Stimulated activated CD4-positive, alpha-beta T cell treated with anti-CD3 and anti-CD28 coated beads, Interleukin-12 subunit alpha, Interleukin-12 subunit beta, amount 100 ng/mL, for 24 hours (primary cell): ENCODE measurements around the gene OTUD3.
A peak's percentile ranks its signal among the peaks of the same experiment; 100 is the strongest.
"Not testable (repeated sequence)": the region's sequence is repeated elsewhere in the genome, so short reads cannot be mapped to it uniquely, and the experiment has no call there.

Source experiments
- DNase-seq, 2 experiments: peaks; one replicate each; pipeline ENCODE4 v3.0.0-alpha.2; 2020; ENCODE audit warnings: low read depth in 2 of 2

OTUD3 gene, protein sequence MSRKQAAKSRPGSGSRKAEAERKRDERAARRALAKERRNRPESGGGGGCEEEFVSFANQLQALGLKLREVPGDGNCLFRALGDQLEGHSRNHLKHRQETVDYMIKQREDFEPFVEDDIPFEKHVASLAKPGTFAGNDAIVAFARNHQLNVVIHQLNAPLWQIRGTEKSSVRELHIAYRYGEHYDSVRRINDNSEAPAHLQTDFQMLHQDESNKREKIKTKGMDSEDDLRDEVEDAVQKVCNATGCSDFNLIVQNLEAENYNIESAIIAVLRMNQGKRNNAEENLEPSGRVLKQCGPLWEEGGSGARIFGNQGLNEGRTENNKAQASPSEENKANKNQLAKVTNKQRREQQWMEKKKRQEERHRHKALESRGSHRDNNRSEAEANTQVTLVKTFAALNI

DNA sequence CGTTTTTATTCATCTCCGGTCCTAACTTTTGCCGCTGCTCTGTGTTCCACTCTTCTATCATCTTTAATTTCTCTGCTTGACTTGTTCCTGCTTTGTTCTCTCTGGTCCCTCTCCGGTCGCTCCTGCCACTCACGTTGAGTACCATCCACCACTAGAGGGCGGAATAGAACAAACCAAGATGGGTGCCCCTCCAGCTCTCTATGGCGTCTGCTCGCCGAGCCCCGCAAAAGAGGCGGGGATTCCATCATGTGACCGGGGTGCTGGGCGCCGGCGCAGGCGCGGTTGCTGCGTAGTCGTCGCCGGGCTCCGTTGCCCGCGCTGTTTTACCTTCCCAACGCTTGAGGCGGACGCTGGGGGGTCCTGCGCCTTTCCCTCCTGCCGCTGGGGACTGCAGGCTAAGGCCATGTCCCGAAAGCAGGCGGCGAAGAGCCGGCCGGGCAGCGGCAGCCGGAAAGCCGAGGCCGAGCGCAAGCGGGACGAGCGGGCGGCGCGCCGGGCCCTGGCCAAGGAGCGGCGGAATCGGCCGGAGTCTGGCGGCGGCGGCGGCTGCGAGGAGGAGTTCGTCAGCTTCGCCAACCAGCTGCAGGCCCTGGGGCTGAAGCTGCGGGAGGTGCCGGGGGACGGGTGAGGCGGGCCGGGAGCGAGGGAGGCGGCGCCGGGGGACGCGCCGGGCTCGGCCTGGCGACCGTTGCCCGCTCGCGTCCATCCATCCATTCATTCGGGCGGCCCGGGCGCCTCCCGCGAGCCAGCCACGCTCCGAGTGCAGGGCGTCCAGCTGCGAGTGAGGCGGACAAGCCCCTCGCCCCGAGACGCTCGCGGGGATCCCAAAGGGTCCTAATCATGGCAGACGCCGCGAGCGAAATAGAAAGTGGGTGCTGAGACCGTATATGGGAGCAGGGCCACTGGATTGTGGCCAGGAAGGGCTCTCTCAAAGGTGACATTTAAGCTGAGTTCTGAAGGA, at the start of gene OTUD3:
OTUD3 (plus strand) TSS at position 285 of the 961 bp plus-strand sequence; CDS start at position 404, 119 bp downstream.
- peak; percentile 85 to 89 for DNase-seq

DNA sequence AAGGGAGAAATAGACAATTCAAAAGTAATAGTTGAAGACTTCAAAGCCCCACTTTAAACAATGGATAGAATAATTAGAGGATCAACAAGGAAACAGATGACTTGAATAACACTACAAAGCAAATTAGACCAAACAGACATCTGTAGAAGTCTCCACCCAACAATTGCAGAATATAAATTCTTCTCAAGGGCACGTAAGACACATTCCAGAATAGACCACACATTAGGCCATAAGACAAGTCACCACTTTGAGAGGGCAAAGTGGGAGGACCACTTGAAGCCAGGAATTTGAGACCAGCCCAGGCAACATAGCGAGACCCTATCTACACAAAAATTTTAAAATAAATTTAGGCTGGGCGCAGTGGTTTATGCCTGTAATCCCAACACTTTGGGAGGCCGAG, 46.6 kb upstream of the OTUD3 start:
- no peak for DNase-seq

DNA sequence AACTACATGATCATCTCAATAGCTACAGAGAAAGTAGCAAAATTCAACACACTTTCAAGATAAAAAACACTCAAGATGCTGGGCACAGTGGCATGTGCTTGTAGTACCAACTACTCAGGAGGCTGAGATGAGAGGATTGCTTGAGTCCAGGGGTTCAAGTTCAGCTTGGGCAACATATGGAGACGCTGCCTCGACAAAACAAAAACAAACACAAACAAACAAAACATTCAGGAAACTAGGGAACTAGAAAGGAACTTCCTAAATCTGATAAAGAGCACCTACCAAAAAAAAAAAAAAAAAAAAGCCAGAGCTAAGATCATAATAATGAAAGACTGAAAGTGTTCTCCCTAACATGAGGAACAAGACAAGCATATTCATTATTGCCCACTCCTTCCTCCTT, 44.3 kb upstream of the OTUD3 start:
- DNase-seq: no peak

DNA sequence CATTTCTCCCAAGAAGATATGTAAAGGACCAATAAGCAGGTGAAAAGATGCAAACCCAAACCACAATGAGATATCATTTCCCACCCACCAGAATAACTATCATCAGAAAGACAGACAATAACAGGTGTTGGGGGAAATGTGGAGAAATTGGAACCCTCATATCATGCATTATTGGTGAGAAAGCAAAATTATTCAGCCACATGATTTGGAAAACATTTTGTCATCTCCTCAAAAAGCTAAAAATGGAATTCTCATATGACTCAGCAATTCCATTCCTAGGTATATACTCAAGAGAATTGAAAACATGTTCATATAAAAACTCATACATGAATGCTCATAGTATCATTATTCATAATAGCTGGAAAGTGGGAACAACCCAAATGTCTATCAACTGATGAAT, 42.0 kb upstream of the OTUD3 start:
- DNase-seq: no peak

DNA sequence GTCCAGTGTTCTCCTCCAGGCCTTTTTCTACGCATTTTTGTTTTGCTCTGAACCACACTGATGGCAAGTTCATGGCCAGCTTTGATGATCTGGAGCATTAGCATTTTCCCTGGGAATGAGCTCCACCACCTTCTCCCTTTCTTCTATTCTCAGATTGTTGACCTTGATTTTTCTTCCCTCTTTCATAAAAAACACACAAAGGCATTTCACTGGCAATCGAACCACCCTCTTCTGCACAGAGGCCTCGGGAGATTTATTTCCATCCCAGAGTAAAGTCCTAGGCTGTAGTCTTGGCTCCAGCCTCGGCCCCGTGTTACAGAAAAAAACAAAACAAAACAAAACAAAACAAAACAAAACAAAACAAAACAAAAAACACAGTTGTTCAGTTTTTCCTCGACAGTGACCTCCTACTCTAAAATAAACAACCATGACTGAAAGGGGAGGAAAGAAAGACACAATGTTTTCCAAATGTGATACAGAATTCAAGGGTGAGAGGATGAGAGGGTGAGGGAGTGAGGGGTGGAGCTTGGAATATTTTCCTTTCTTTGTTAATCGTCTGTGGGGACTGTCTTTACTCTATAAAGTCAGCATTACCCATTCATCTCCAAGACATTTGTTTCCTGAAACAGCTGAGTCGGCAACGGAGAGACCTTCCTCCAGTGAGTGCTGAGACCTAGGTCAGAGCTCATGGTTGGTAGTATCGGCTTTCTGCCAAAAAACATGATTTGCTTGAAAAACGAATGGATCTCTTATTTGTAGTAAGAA, 37.3 kb upstream of the OTUD3 start:
- no peak for DNase-seq

DNA sequence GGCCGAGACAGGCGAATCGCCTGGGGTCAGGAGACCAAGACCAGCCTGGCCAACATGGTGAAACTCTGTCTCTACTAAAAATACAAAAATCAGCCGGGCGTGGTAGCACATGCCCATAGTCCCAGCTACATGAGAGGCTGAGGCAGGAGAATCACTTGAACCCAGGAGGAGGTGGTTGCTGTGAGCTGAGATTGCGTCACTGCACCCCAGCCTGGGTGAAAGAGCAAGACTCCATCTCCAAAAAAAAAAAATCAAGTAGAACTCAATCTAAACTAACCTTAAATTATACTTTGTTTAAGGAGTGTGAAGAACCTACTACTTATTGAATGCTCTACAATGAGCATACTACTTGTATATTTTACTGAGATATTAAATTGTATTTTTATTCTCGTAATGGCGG, 36.6 kb upstream of the OTUD3 start:
- DNase-seq: no peak

DNA sequence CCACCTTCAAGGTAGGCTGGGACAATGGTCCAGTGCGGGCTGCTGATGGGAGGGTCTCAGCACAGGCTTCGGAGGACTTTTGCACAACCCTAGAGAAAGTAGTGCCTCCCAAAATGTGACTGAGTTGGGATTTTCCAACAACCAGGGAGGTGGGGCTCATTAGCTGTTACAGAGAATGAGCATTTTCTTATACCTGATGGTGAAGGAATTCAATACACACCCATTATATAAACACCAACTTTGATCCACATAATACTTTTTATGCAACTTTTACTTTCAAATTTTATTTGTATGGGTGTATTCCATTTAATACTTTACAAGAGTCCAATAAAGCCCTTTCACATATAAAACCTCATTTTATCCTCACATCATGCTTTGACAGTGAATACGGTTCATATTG, 35.9 kb upstream of the OTUD3 start:
- DNase-seq: no peak

DNA sequence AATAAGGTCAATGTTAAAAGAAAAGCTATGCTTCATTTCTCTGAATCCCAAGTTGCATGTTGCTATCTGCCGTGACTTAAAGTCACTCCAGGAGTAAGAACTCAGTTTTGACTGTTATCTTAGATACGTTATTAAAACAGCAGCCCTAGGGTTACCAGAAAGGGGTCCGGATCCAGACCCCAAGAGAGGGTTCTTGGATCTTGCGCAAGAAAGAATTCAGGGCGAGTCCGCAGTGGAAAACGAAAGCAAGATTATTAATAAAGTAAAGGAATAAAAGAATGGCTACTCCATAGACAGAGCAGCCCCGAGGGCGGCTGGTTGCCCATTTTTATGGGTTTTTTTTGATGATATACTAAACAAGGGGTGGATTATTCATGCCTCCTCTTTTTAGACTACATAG, 34.9 kb upstream of the OTUD3 start:
- not testable (repeated sequence) for DNase-seq

DNA sequence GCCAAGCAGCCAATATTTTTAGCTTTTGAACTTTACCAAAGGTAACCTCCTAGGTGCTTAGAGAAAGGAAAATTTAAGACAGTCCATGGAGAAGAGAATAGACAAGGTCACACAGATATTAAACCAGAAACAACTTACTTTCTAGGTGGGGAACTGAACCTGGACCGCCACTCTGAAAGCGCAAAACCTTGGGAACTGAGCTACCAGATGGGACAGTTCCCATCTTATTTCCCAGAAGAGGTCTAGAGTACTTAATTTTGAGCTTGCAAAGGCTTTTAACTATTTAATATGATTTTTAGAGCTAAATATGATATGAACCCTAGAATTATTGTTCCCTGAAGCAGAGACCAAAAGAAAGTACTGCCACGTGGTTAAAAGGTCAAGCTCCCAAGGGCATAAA, 32.9 kb upstream of the OTUD3 start:
- not testable (repeated sequence) for DNase-seq

DNA sequence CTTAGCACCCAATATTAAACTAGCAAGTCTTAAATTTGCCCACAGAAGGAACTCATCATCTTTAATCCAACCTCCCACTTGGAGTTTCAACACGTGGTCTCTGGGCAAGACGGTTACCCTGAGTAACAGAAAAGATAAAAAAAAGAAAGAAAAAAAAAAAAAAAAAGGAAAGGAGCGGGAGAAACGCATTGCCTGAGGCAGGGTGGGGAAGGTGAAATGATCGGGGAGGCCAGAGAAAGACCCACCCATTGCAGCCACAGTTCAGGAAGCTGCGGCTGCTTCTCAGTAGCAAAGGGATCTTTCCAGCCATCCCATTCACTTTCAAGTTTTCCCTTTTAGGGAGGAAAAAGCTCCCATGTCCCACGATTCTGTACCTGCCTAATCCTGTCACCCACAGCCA, 32.0 kb upstream of the OTUD3 start:
- no peak for DNase-seq

DNA sequence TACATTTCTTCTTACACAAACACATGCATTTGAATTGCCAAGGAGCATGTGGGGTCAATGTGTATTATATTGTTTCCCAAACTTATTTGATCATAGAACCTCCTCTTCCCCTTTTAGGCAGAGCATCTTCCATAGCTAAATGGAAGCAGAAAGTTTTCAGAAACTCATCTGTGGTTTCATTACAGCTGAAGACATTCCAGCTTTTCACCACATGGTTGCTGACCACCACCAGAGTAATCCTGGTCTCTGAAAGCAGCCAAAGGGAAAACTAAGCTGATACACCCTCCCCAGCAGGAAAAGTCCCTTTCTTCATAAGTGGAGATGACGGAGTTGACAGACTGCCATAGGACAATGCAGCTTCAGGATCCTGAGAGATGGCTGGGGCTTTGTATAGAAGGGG, 30.2 kb upstream of the OTUD3 start:
- no peak for DNase-seq

DNA sequence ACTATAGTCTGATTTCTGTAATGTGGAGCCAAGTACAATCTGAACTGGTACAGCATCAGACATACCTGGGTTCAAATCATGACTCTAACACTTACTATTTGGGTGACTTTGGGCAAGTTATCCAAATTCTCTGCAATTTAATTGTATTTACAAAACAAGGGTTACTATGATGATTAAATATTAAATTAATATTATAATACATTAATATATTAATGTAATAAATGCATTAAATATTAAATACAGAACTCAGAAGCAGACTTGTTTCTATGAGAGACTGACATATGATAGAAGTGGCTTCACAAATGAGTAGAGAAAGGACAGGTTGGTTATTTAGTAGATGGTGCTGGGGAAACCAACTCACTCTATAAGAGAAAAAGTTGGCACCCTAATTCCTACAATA, 27.3 kb upstream of the OTUD3 start:
- DNase-seq: no peak

DNA sequence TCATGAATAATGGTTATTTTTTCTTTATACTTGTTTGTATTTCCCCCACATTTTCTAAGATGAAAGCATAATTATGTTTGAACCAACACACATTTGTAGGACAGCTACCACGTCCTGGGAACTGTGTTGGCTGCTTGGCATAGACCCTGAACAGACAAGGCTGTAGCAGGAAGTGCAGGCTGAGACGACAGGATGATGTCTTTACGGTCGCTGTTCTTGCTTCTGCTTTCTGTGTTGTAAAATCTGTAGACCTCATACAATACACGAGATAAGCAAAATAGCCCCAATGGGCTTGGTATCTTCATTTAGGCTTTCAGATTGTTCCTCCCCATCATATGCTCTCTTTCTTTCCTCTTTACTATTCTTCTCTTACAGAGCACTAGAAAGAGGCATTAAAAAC, 23.3 kb upstream of the OTUD3 start:
- DNase-seq: no peak

DNA sequence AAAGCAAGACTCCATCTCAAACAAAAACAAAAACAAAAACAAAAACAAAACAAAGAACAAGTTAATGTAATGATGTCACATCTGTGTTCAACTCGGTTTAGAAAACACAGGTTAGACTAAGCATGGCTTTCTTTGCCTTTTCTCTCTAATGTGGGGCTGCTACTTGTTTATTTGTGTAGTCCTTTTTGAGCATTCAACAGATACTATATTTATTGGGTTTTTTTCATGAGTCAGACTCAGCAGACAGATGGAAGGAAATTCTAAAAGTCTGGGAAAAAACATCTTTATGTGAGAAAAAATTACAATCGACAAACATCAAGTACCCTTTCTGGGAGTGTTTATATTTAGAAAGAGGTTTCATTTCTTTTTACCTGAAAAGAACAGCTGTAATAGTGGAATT, 22.3 kb upstream of the OTUD3 start:
- DNase-seq: no peak

DNA sequence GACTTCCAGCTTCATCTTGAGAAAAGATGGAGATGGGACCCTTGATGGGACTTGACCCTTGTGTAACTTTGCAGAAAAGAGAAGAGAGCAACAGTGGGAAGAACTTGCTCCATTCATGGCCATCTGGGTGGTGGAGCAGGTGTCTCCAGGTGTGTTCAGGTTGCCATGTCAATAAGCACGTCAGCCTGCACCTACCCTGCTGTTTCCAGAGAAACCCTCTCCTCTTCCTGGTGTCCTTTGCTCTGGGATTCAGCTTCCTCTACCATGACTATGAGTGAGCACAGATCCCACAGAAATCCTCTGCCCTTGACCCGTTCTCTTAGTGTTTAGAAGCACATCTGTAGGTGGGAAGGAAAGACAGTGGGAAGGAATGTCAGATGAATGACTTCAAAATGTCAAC, 21.8 kb upstream of the OTUD3 start:
- DNase-seq: no peak

DNA sequence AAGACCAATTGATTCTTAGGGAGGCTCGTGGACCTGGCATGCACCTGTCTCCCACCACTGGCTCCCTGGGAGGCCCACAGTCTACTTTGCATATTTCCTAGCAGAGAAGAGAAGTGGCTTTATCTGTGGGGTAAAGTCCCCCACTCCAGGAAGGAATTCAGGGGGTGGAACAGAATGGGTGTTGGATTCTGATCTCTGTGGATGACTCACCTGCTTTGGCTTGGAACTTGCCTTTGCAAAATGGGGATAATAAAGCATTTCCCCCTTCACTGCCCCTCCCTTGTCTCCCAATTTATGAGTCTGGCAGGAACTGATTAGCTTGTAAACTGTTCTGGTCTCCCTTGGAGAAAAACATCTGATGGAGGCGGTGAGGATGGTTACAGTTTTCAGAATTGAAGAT, 21.2 kb upstream of the OTUD3 start:
- DNase-seq: no peak

DNA sequence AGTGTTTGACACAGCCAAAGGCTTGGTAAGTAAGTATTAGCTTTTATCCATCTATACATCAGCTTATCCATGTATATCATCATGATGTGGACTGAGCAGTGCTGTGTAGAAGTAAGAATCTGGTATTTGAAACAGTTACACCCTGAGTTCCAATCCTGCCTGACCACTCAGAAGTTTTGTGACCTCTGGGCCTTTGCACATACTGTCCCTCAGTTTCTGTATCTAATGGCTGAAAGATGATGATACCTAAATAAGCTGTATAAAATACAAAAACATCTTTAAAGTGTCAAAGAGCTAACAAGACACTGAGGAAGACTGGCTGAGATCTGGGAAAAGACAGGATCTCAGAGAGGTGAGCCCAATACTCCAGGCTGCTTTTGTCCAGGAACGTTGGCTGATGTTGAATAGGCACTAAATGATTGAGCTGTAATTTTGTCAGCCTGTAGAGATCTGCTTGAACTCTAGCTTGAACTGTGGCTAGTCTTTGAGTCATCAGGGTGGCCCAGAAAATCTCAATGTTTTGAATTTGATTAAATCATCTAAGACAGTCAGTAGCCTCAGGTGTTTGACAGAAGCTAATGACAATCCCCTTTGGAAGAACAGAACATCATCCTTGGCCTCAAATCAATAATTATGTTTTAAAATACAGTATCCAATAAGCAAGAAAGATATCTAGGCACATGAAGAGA, 20.2 kb upstream of the OTUD3 start:
- no peak for DNase-seq

DNA sequence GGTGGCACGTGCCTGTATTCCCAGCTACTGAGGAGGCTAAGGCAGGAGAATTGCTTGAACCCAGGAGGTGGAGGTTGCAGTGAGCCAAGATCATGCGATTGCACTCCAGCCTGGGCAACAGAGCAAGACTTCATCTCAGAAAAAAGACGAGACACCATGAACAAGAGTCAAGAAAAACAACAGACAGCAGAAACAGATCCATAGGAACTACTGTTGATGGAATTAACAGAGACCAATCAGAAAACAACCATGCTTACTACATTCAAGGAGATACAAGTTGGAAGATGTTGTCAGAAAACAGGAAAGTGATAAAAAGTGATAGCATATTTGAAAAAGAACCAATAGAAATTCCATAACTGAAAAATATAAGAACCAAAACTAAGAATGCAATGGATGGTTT, 19.3 kb upstream of the OTUD3 start:
- DNase-seq: no peak

DNA sequence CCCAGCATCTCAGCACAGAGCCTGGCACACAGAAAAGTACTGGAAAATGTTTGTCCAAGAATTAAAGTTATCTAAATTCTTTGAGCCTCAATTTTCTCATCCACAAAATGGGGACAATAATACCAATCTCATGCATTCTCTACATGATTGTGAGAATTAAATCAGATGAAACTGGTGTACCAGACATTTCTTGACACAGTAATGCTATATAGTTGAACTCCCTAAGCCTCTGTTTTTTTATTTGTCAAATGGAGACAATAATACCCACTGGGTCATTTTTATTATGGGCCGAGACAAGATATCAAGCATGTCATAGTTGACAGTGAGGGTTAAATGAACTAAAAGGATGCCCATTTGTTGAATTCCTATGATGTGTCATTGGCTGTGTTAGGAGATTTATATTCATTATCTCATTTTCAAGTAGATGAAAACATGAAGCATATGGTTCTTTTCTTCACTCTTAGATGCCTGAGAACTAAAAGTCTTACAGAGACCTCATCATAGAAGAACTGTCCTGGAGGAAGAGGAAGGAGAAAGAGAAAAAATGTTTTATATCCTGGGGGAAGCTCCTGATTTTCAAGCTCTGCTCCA, 17.5 kb upstream of the OTUD3 start:
- DNase-seq: no peak

DNA sequence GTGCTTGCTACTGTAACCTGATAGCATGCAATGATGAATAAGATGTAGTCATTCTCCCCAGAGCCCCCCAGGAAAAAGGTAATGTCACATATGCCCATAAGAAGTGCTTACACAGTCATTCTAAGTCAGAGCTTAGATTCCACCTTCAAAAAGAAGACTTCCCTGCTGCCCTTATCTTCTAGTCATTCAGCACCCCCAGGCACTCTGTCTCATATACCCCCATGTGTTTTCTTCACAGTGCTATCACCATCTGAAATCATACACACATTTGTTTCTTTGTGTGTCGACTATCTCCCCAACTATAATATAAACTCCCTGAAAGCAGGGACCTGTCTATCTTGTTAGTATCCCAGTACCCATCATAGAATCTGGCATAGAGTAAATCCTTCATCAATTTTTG, 16.2 kb upstream of the OTUD3 start:
- DNase-seq: no peak

DNA sequence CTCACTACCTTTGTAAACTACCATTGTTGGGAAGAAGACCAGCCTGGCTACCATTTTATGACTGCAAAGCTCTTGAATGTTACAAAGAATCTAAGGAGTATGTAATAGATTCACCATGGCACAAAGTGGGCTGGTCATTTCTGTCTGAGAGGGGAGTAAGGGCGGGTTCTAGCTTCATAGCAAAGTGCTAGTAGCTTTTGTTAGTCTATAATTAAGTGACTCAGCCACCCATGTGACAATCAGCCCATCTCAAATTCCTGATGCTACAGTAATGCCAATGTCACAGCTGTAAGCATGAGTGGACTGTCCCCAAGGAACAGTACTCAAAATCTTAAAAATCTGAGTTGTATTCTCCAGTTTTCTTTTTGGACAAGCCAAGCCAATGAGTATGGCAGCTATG, 15.4 kb upstream of the OTUD3 start:
- no peak for DNase-seq
